ENCODE results near the gene GPR3. TPM values are rescaled to one million over a fixed set of nuclear protein-coding genes. Genes with fewer than 3 reads are reported as not detected.
A peak's percentile ranks its signal among the peaks of the same experiment; 100 is the strongest.
"Not testable (repeated sequence)": the region's sequence is repeated elsewhere in the genome, so short reads cannot be mapped to it uniquely, and the experiment has no call there.

GPR3 gene
- total RNA-seq, 1 donor from 2014 or later = 0.71 TPM

- intact Hi-C loops (cut with DNase I) = no loop called here
- ATAC-seq (no peak), DNase-seq (ENCODE audit: low spot score) (no peak)
These were observed 19.4 kb upstream of the GPR3 start for GRCh38 chr1:27372808-27373690.

- no peak for ATAC-seq
- intact Hi-C loops (cut with DNase I) = no loop called here
- DNase-seq (ENCODE audit: low spot score) = no peak
These were observed 17.9 kb upstream of the GPR3 start, which contains the start of gene FCN3 for GRCh38 chr1:27374362-27375086. FCN3 (minus strand) TSS chr1:27374824; CDS start chr1:27374818, 6 bp downstream.

- ATAC-seq = no peak
- no peak for DNase-seq (ENCODE audit: low spot score)
- intact Hi-C loops (cut with DNase I) = no loop called here
These were observed 14.5 kb upstream of the GPR3 start for GRCh38 chr1:27377760-27378495.

- DNase-seq (ENCODE audit: low spot score) (no peak), ATAC-seq (no peak)
- intact Hi-C loops (cut with DNase I) = no loop called here
These were observed 12.8 kb upstream of the GPR3 start for GRCh38 chr1:27379564-27380122.

- DNase-seq (ENCODE audit: low spot score) = no peak
- intact Hi-C loops (cut with DNase I) = no loop called here
- ATAC-seq = peak; percentile 43
These were observed 12.2 kb upstream of the GPR3 start for GRCh38 chr1:27380224-27380623.

GRCh38 chr1:27380766-27381733 lies 11.4 kb upstream of the GPR3 start:
- no peak for DNase-seq (ENCODE audit: low spot score)
- intact Hi-C loops (cut with DNase I) = no loop called here
- ATAC-seq = peak; percentile 38

GRCh38 chr1:27381969-27382762 lies 10.3 kb upstream of the GPR3 start:
- intact Hi-C loops (cut with DNase I) = no loop called here
- ATAC-seq (no peak), DNase-seq (ENCODE audit: low spot score) (no peak)

- no peak for DNase-seq (ENCODE audit: low spot score)
- ATAC-seq = no peak
- intact Hi-C loops (cut with DNase I) = no loop called here
These were observed 9.3 kb upstream of the GPR3 start, which contains the start of gene CD164L2 for GRCh38 chr1:27383039-27383605. CD164L2 (minus strand) TSS chr1:27383333; CDS start chr1:27383239, 94 bp downstream.

GRCh38 chr1:27383661-27384060 lies 8.8 kb upstream of the GPR3 start:
- DNase-seq (ENCODE audit: low spot score) (no peak), ATAC-seq (no peak)
- intact Hi-C loops (cut with DNase I) = no loop called here

- ATAC-seq; intact Hi-C loops (cut with DNase I); DNase-seq (ENCODE audit: low spot score): not testable (repeated sequence)
These were observed 7.6 kb upstream of the GPR3 start for GRCh38 chr1:27384797-27385196.

GRCh38 chr1:27388337-27389005 lies 4.0 kb upstream of the GPR3 start:
- DNase-seq (ENCODE audit: low spot score) (peak; percentile 83), ATAC-seq (no peak)
- intact Hi-C loops (cut with DNase I) = no loop called here

GRCh38 chr1:27391511-27392095 lies 819 bp upstream of the GPR3 start:
- ATAC-seq = peak; percentile 44
- DNase-seq (ENCODE audit: low spot score) = no peak
- intact Hi-C loops (cut with DNase I) = loop anchor here (5.0 kb wide), 2 partner anchors 34 to 89 kb away; no protein-coding TSS in a partner anchor

- no peak for ATAC-seq
- intact Hi-C loops (cut with DNase I) = loop anchor here (5.0 kb wide), 2 partner anchors 36 to 91 kb away; no protein-coding TSS in a partner anchor
These were observed 585 bp downstream of the GPR3 start for GRCh38 chr1:27392778-27393635.

GRCh38 chr1:27393641-27394281 lies 1.3 kb downstream of the GPR3 start:
- intact Hi-C loops (cut with DNase I) = loop anchor here (5.0 kb wide), 2 partner anchors 36 to 91 kb away; no protein-coding TSS in a partner anchor
- no peak for ATAC-seq

More at GRCh38 chr1:27392778-27393635, 585 bp downstream of the GPR3 start:
- DNase-seq (ENCODE audit: low spot score) = no peak

More at GRCh38 chr1:27393641-27394281, 1.3 kb downstream of the GPR3 start:
- DNase-seq (ENCODE audit: low spot score) = no peak
